SJSA1 (cell line): ENCODE measurements around the gene RSPH1. TPM values are rescaled to one million over a fixed set of nuclear protein-coding genes. Genes with fewer than 3 reads are reported as not detected.

Source experiments
- total RNA-seq: library from RNA; depleted of rRNA; stranded (reverse); fragments of >200 nt; shearing (Covaris generic); gene quantifications from 2 replicates; pipeline ENCODE4 v1.2.3, GENCODE V29; 2014; rRNA removed

RSPH1 gene
- total RNA-seq, 1 experiment from 2014 or later, result not detected

Other genes with a start within 250 kb of the RSPH1 start
- gene TFF3, start 180.8 kb downstream of the RSPH1 start, total RNA-seq, result not detected in 2 replicates
- gene TFF2, start 145.2 kb downstream of the RSPH1 start, total RNA-seq, result not detected in 2 replicates
- gene TFF1, start 129.7 kb downstream of the RSPH1 start, total RNA-seq, result not detected in 2 replicates
- 0.45 TPM in 1 of 2 replicates, not detected in the other for gene TMPRSS3, start 100.2 kb downstream of the RSPH1 start, total RNA-seq
- not detected in 2 replicates for gene UBASH3A, start 92.3 kb downstream of the RSPH1 start, total RNA-seq
- 2.1 and 5.2 TPM in 2 replicates for gene SLC37A1, start 17.6 kb upstream of the RSPH1 start, total RNA-seq
- gene PDE9A, start 157.4 kb upstream of the RSPH1 start, total RNA-seq, result 6.5 and 10.3 TPM in 2 replicates